Natural killer cell (primary cell): ENCODE results near the gene CDK5. TPM values are rescaled to one million over a fixed set of nuclear protein-coding genes. Genes with fewer than 3 reads are reported as not detected.

Experiments
- ATAC-seq, 3 donors: fragments of 150-1000 bp in 2 of 3; fragments of 200-7000 bp in 1 of 3; cut with Tn5 transposase; 1 replicate in 1 of 3; 2 replicates in 2 of 3; pipeline ENCODE4 v1.10.0; 2021; ENCODE audit warnings: mild to moderate bottlenecking in 2 of 3, moderate library complexity in 2 of 3
- DNase-seq, 2 donors: peaks; one replicate each; pipeline versions ENCODE4 v3.0.0 to v3.0.0-alpha.2; 2013 to 2021; ENCODE audit warnings: mixed read lengths in 1 of 2
- H3K27ac ChIP-seq: one replicate; pipeline ENCODE4 v1.5.1; 2013; ENCODE audit warnings: mild to moderate bottlenecking, low read length
- H3K27me3 ChIP-seq: one replicate; pipeline ENCODE4 v1.6.1; 2013; ENCODE audit warnings: low read length; ENCODE audit not compliant: control insufficient read depth, insufficient read depth
- H3K36me3 ChIP-seq: one replicate; pipeline ENCODE4 v1.6.1; 2013; ENCODE audit warnings: low read length; ENCODE audit not compliant: control insufficient read depth, insufficient read depth
- H3K4me1 ChIP-seq: one replicate; pipeline ENCODE4 v1.6.1; 2013; ENCODE audit warnings: low read length; ENCODE audit not compliant: control insufficient read depth, insufficient read depth
- H3K4me3 ChIP-seq: one replicate; pipeline ENCODE4 v1.5.1; 2013; ENCODE audit warnings: low read length
- H3K9me3 ChIP-seq: one replicate; pipeline ENCODE4 v1.6.1; 2013; ENCODE audit warnings: low read length; ENCODE audit not compliant: control insufficient read depth, insufficient read depth
- H3K27ac Mint-ChIP-seq, 2 donors: one replicate each; pipeline ENCODE4 v1.8.0; 2022; ENCODE audit warnings: mild to moderate bottlenecking in 2 of 2, mixed read lengths in 2 of 2, moderate library complexity in 1 of 2
- H3K27me3 Mint-ChIP-seq, 2 donors: one replicate each; pipeline ENCODE4 v1.8.0; 2022; ENCODE audit warnings: low read depth in 2 of 2, mixed read lengths in 2 of 2
- H3K36me3 Mint-ChIP-seq: one replicate; pipeline ENCODE4 v1.8.0; 2022; ENCODE audit warnings: mixed read lengths
- H3K4me1 Mint-ChIP-seq, 2 donors: one replicate each; pipeline ENCODE4 v1.8.0; 2022; ENCODE audit warnings: mixed read lengths in 2 of 2
- H3K4me3 Mint-ChIP-seq: one replicate; pipeline ENCODE4 v1.8.0; 2022; ENCODE audit warnings: mild to moderate bottlenecking, moderate library complexity, mixed read lengths
- H3K9me3 Mint-ChIP-seq, 2 donors: one replicate each; pipeline ENCODE4 v1.8.0; 2022; ENCODE audit warnings: mixed read lengths in 2 of 2
- CTCF ChIP-seq: fragments of 200-600 bp; IDR thresholded peaks from one replicate; pipeline ENCODE4 v1.8.0; 2022; ENCODE audit warnings: antibody characterized with exemption
- WGBS: methylation state at CpG from one replicate; pipeline ENCODE4 v1.1.7; 2013; ENCODE audit warnings: missing lambda C conversion rate; ENCODE audit not compliant: insufficient coverage; 5-methylcytosine and 5-hydroxymethylcytosine counted together
- intact Hi-C: fragments of 100-400 bp; cut with micrococcal nuclease; formaldehyde crosslinking; loops from one replicate; pipeline ENCODE4 v1.14.2; 2022
- total RNA-seq, 4 donors: library from RNA; stranded (reverse); fragments of 120-200 nt in 1 of 4; gene quantifications; one replicate each; pipeline versions ENCODE4 v1.2.3 to v1.2.4, GENCODE V29; 2013 to 2022

CDK5 gene
- total RNA-seq, 3 donors from 2014 or later (not counting 1 experiment from before 2014, with no cell fraction given), result 6.2 to 8.0 (median 6.6) TPM

DNA sequence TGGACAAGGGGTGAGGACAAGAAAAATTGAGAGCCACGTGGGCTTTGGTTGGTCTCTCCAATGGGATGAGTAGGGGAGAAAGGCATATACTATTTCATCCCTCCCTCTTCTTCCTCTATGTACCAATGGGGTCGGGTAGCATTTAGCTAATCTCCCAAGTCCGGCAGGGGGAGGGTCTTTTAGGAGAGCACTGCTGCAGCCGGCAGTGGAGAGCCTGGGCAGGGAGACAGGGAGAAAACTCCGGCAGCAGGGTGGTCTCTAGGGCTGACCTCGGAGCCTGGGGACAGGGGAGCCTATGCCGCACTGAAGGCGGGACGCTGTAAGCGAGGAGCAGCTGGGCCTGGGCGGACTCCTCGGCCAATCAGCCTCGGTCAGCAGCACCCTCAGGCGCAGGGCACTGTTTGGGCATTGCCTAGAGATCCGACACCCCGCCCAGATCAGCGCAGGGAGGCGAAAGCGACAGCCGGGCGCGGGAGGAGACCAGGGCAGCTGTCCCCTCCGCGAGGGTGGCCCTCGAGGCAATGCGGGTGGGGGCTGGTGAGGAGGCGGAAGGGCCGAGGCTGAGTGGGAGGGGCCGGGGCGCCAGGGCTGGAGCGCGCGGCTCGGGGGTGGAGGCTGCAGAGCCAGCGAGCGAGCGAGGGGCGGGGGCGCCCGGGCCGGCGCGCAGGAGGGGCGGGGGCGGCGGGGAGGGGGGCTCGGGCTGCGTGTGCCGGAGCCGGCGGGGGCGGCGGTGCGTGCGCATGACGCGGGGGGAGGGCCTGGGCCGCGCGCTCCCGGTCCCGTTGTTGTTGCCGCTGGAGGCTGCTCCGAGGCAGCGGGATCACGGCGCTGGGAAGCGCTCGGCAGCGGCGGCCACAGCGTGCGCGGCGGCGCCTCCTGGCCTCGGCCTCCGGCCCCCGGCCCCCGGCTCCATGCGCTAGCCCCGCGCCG, 28.3 kb upstream of the CDK5 start, which contains the start of gene AGAP3:
Gene AGAP3, plus strand, starts transcription at position 785 of the 930 bp plus-strand sequence. CDS start 267 bp downstream, outside the sequence.
- TF ChIP-seq CTCF, result no peak
- peak within 1 kb of the TSS; percentile 88 to 98 for H3K27ac Mint-ChIP-seq
- H3K9me3 Mint-ChIP-seq, result no peaks in the 10 kb centered on the region
- peak within 1 kb of the TSS; percentile 91 for H3K4me3 Mint-ChIP-seq
- Histone ChIP-seq H3K9me3 (no peaks in the 10 kb centered on the region), H3K36me3 (no peaks in the 10 kb centered on the region), H3K27ac (peak within 1 kb of the TSS; percentile 61), H3K27me3 (no peaks in the 10 kb centered on the region), H3K4me3 (peak within 1 kb of the TSS; percentile 63), H3K4me1 (peaks cover 67% of the 10 kb centered on the region)
- peaks cover 48 to 65% of the 10 kb centered on the region in 2 donors for H3K4me1 Mint-ChIP-seq
- ATAC-seq (peak; percentile 12 to 40 (median 14)), DNase-seq (peak; percentile 45 to 71)
- no peaks in the 10 kb centered on the region for H3K36me3 Mint-ChIP-seq
- H3K27me3 Mint-ChIP-seq, result no peaks in the 10 kb centered on the region
- WGBS, result under 1% methylated on average over 82 of the region's 84 CpGs
- intact Hi-C loops, result no loop called here

GRCh38 chr7:151085329-151085690, 27.6 kb upstream of the CDK5 start:
- H3K36me3 Mint-ChIP-seq, result no peaks in the 10 kb centered on the region
- H3K4me3 ChIP-seq, result no peak overlapping the region
- DNase-seq (no peak), ATAC-seq (no peak)
- peak overlapping the region; percentile 88 for H3K4me3 Mint-ChIP-seq
- H3K9me3 ChIP-seq, result no peaks in the 10 kb centered on the region
- peaks cover 48 to 65% of the 10 kb centered on the region in 2 donors for H3K4me1 Mint-ChIP-seq
- H3K36me3 ChIP-seq, result no peaks in the 10 kb centered on the region
- WGBS, result 46% methylated on average over 5 of the region's 5 CpGs
- no peaks in the 10 kb centered on the region for H3K27me3 ChIP-seq
- peak overlapping the region; percentile 88 to 98 for H3K27ac Mint-ChIP-seq
- no peaks in the 10 kb centered on the region for H3K27me3 Mint-ChIP-seq
- TF ChIP-seq CTCF, result no peak
- peaks cover 69% of the 10 kb centered on the region for H3K4me1 ChIP-seq
- no peaks in the 10 kb centered on the region for H3K9me3 Mint-ChIP-seq
- intact Hi-C loops, result no loop called here
- no peak overlapping the region for H3K27ac ChIP-seq

DNA sequence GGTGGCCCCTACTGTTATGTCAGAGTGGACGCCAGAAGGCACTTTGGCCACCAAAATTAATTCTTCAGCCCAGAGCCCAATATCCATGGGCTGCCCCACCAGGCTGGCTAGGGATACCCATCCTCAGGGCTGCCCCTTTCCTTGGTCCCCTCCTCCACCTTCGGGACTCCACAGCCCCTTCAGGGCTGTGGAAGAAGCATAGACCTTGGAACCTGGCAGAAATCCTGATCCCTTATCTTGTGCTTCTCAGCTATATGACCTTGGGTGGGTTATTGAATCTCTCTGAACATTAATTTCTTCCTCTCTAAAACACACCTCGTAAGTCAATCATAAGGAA, 26.1 kb upstream of the CDK5 start:
- Histone ChIP-seq H3K4me1 (peaks cover 65% of the 10 kb centered on the region), H3K27me3 (no peaks in the 10 kb centered on the region), H3K36me3 (no peaks in the 10 kb centered on the region), H3K9me3 (no peaks in the 10 kb centered on the region), H3K4me3 (peak overlapping the region; percentile 64), H3K27ac (peak overlapping the region; percentile 88)
- intact Hi-C loops, result loop anchor here (5.0 kb wide), 1 partner anchor 259 kb away; the partner anchor contains the start of gene NUB1
- peak overlapping the region; percentile 76 for H3K4me3 Mint-ChIP-seq
- WGBS, result 10% methylated on average over 2 of the region's 3 CpGs
- TF ChIP-seq CTCF, result no peak
- ATAC-seq (no peak), DNase-seq (no peak)
- H3K4me1 Mint-ChIP-seq, result peaks cover 44 to 64% of the 10 kb centered on the region in 2 donors
- H3K27ac Mint-ChIP-seq, result peak overlapping the region; percentile 88 to 98
- no peaks in the 10 kb centered on the region for H3K36me3 Mint-ChIP-seq
- H3K27me3 Mint-ChIP-seq, result no peaks in the 10 kb centered on the region
- no peaks in the 10 kb centered on the region for H3K9me3 Mint-ChIP-seq
